Measurements from ENCODE around the gene LOXHD1.

The LOXHD1 gene

GRCh38 chr18:46577546-46577945 is 79.5 kb downstream of the LOXHD1 start:
- no peak overlapping the region for H3K27ac ChIP-seq
- TF ChIP-seq CTCF (conservative IDR thresholded peaks at IDR 0.05), result no peak

GRCh38 chr18:46575851-46576250 is 81.2 kb downstream of the LOXHD1 start:
- TF ChIP-seq CTCF (conservative IDR thresholded peaks at IDR 0.05), result no peak
- no peak overlapping the region for H3K27ac ChIP-seq

GRCh38 chr18:46574743-46575115 is 82.3 kb downstream of the LOXHD1 start:
- TF ChIP-seq CTCF (conservative IDR thresholded peaks at IDR 0.05), result no peak
- H3K27ac ChIP-seq, result no peak overlapping the region

- H3K27ac ChIP-seq, result no peak overlapping the region
- TF ChIP-seq CTCF (conservative IDR thresholded peaks at IDR 0.05), result no peak
Measured at GRCh38 chr18:46574000-46574742, 82.8 kb downstream of the LOXHD1 start.

GRCh38 chr18:46573156-46573555 is 83.9 kb downstream of the LOXHD1 start:
- no peak overlapping the region for H3K27ac ChIP-seq
- TF ChIP-seq CTCF (conservative IDR thresholded peaks at IDR 0.05), result no peak

GRCh38 chr18:46571756-46572155 is 85.3 kb downstream of the LOXHD1 start:
- no peak for TF ChIP-seq CTCF (conservative IDR thresholded peaks at IDR 0.05)
- H3K27ac ChIP-seq, result no peak overlapping the region

- H3K27ac ChIP-seq, result no peak overlapping the region
- no peak for TF ChIP-seq CTCF (conservative IDR thresholded peaks at IDR 0.05)
Measured at GRCh38 chr18:46570666-46571065, 86.4 kb downstream of the LOXHD1 start.

Measured in VCaP (cell line).